ENCODE measurements around the gene OSBPL6. TPM values are rescaled to one million over a fixed set of nuclear protein-coding genes. Genes with fewer than 3 reads are reported as not detected.
"Not testable (repeated sequence)": the region's sequence is repeated elsewhere in the genome, so short reads cannot be mapped to it uniquely, and the experiment has no call there.

Gene OSBPL6
- polyA plus RNA-seq, 1 donor: 4.6 TPM

DNA sequence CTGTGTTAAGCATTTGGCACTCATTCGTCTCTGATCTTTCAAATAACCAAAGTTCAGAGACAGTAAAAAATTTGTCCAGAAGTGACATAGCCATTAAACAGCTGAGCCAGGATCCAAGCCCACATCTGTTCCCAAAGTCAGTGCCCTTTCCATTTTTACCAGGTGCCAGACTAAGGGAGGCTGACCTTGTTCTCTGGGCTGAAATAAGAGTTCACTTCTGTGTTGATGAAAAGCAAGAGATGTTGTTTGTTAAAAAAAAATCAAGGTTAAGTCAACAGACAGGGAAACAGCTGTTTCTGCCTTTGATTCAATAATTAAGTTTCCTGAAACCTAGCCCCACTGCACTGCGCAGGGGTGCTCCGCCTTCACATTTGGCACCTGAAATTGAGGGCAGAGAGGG, 139.5 kb downstream of the OSBPL6 start:
- WGBS (ENCODE audit: insufficient coverage, low lambda C conversion rate): 100% methylated on average over 2 of the region's 3 CpGs

DNA sequence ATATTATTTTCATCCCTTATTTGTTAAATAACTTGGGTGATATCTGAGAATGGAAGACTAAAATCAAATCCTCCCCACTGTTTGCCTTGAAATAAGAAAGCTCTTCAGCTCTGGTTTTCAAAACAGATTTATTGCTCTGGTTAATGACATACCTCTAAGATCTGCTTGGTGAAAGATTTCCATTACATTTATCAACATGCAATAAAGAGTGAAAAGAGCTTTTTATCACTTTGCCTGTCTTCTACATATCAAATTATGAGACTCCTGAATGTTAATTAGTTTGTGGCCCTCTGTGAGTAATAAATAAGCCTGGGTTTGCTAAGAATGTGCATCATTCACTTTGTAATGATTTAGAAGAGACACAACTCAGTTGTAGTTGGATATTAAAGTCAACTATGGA, 140.9 kb downstream of the OSBPL6 start:
- DNase-seq: no peak
- no peak overlapping the region for H3K27ac ChIP-seq (ENCODE audit: low read length)
- H3K4me1 ChIP-seq (ENCODE audit: control insufficient read depth, insufficient read depth, low read length): no peaks in the 10 kb centered on the region
- H3K36me3 ChIP-seq (ENCODE audit: control insufficient read depth, insufficient read depth, low read length): peaks cover 4% of the 10 kb centered on the region
- H3K9me3 ChIP-seq (ENCODE audit: control insufficient read depth, low read depth, low read length): no peaks in the 10 kb centered on the region
- H3K4me3 ChIP-seq (ENCODE audit: low read length): no peak overlapping the region
- no peaks in the 10 kb centered on the region for H3K27me3 ChIP-seq (ENCODE audit: control insufficient read depth, insufficient read depth, low read length)

More for the DNA sequence above, 139.5 kb downstream of the OSBPL6 start:
- peaks cover 4% of the 10 kb centered on the region for H3K36me3 ChIP-seq (ENCODE audit: control insufficient read depth, insufficient read depth, low read length)
- no peak overlapping the region for H3K27ac ChIP-seq (ENCODE audit: low read length)
- DNase-seq: no peak
- no peaks in the 10 kb centered on the region for H3K27me3 ChIP-seq (ENCODE audit: control insufficient read depth, insufficient read depth, low read length)
- no peaks in the 10 kb centered on the region for H3K4me1 ChIP-seq (ENCODE audit: control insufficient read depth, insufficient read depth, low read length)
- H3K4me3 ChIP-seq (ENCODE audit: low read length): no peak overlapping the region
- H3K9me3 ChIP-seq (ENCODE audit: control insufficient read depth, low read depth, low read length): no peaks in the 10 kb centered on the region

DNA sequence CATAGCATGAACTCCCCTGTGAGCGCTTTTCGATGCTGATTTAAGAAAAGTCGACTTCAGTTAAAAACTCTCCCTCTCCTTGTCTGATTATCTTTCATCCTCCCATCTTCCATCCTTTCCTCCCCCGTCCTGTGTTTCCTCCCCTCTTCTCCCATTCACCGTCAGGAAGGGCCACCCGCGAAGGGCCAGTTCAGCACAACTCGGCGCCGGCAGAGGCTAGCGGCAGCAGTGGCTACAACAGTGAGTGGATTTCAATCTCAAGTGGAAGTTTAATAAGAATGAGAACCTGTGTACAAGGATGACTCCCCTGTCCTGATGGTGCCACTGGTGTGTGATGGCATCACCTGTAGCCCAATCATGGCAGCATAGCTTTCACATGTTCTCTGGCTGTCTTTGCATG, 149.8 kb downstream of the OSBPL6 start:
- H3K36me3 ChIP-seq (ENCODE audit: control insufficient read depth, insufficient read depth, low read length): no peaks in the 10 kb centered on the region
- no peaks in the 10 kb centered on the region for H3K9me3 ChIP-seq (ENCODE audit: control insufficient read depth, low read depth, low read length)
- H3K27ac ChIP-seq (ENCODE audit: low read length): no peak overlapping the region
- DNase-seq: no peak
- H3K4me3 ChIP-seq (ENCODE audit: low read length): no peak overlapping the region
- no peaks in the 10 kb centered on the region for H3K4me1 ChIP-seq (ENCODE audit: control insufficient read depth, insufficient read depth, low read length)
- WGBS (ENCODE audit: insufficient coverage, low lambda C conversion rate): 100% methylated on average over 1 of the region's 11 CpGs
- H3K27me3 ChIP-seq (ENCODE audit: control insufficient read depth, insufficient read depth, low read length): no peaks in the 10 kb centered on the region

DNA sequence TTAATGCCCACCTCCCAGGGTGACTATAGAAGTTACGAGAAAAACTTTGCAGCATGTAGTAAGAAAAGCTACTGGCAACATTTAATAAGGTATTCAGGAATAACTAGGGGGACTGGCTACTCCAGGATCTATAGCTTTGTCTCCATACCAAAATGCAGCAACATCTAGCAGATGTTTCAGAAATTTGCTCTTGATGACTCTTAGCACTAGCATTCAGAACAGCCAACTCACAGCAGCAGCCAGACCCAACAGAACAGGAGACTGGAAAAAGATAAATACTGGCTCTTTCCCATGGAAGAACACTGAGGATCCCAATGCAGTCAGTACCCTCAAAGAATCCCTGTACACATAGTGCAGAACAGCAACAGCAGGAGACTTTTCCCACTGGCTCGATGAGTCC, 151.6 kb downstream of the OSBPL6 start:
- 100% methylated on average over 2 of the region's 2 CpGs for WGBS (ENCODE audit: insufficient coverage, low lambda C conversion rate)
- peaks cover 4% of the 10 kb centered on the region for H3K4me1 ChIP-seq (ENCODE audit: control insufficient read depth, insufficient read depth, low read length)
- no peaks in the 10 kb centered on the region for H3K27me3 ChIP-seq (ENCODE audit: control insufficient read depth, insufficient read depth, low read length)
- H3K36me3 ChIP-seq (ENCODE audit: control insufficient read depth, insufficient read depth, low read length): no peaks in the 10 kb centered on the region
- no peak for DNase-seq
- H3K9me3 ChIP-seq (ENCODE audit: control insufficient read depth, low read depth, low read length): no peaks in the 10 kb centered on the region
- H3K27ac ChIP-seq (ENCODE audit: low read length): no peak overlapping the region
- H3K4me3 ChIP-seq (ENCODE audit: low read length): no peak overlapping the region

DNA sequence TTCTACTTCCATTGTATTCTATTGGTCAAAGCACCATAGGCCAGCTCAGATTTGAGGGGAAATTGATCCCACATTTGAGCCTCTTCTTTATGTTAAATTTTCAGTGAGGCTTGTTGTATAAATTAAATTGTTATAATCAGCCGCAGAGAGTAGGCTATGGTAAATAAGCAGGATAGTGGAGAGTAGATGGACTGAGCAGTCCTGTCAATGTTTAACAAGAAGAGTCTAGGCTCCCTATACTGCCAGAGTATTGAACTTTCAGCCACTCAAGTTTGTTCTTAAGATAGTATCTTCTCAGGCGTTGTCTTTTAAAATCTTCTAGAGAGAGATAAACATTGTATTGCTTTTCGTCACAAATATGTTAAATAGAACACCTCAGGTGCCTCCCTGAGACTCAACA, 155.7 kb downstream of the OSBPL6 start:
- Histone ChIP-seq H3K4me1 (ENCODE audit: control insufficient read depth, insufficient read depth, low read length) (peaks cover 4% of the 10 kb centered on the region), H3K9me3 (ENCODE audit: control insufficient read depth, low read depth, low read length) (no peaks in the 10 kb centered on the region), H3K4me3 (ENCODE audit: low read length) (no peak overlapping the region), H3K36me3 (ENCODE audit: control insufficient read depth, insufficient read depth, low read length) (no peaks in the 10 kb centered on the region), H3K27ac (ENCODE audit: low read length) (no peak overlapping the region), H3K27me3 (ENCODE audit: control insufficient read depth, insufficient read depth, low read length) (no peaks in the 10 kb centered on the region)
- 43% methylated on average over 1 of the region's 3 CpGs for WGBS (ENCODE audit: insufficient coverage, low lambda C conversion rate)
- peak in 1 of 2 donors; percentile 14 for DNase-seq

DNA sequence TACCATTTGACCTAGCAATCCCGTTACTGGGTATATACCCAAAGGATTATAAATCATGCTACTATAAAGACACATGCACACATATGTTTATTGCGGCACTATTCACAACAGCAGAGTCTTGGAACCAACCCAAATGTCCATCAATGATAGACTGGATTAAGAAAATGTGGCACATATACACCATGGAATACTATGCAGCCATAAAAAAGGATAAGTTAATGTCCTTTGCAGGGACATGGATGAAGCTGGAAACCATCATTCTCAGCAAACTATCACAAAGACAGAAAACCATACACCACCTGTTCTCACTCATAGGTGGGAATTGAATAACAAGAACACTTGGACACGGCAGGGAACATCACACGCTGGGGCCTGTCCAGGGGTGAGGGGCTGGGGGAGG, 163.4 kb downstream of the OSBPL6 start:
- not testable (repeated sequence) for H3K27me3 ChIP-seq (ENCODE audit: control insufficient read depth, insufficient read depth, low read length); H3K4me1 ChIP-seq (ENCODE audit: control insufficient read depth, insufficient read depth, low read length); H3K4me3 ChIP-seq (ENCODE audit: low read length); H3K36me3 ChIP-seq (ENCODE audit: control insufficient read depth, insufficient read depth, low read length); DNase-seq; H3K9me3 ChIP-seq (ENCODE audit: control insufficient read depth, low read depth, low read length); H3K27ac ChIP-seq (ENCODE audit: low read length)
- 100% methylated on average over 1 of the region's 4 CpGs for WGBS (ENCODE audit: insufficient coverage, low lambda C conversion rate)

DNA sequence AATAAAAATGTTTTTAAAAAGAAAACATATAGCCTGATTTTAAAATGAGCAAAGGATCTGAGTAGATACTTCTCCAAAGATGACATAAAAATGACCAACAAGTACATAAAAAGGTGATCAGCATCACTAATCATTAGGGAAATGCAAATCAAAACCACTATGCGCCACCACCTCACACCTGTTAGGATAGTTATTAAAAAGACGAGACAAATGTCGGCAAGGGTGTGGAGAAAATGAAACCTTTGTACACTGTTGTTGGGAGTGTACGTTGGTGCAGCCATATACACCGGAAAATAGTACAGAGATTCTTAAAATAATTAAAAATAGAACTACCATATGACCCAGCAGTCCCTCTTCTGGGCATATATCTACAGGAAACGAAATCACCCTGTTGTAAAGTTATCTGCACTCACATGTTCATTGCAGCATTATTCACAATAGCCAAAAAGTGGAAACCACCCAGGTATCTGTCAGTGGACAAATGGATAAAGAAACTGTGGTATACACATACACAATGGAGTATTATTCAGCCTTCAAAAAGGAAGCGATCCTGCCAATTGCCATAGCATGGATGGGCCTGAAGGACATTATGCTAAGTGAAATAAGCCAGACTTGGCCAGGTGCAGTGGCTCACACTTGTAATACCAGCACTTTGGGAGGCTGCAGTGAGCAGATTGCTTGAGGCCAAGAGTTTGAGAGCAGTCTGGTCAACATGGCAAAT, 165.0 kb downstream of the OSBPL6 start:
- Histone ChIP-seq H3K36me3 (ENCODE audit: control insufficient read depth, insufficient read depth, low read length) (no peaks in the 10 kb centered on the region), H3K4me3 (ENCODE audit: low read length) (no peak overlapping the region), H3K4me1 (ENCODE audit: control insufficient read depth, insufficient read depth, low read length) (no peaks in the 10 kb centered on the region), H3K27me3 (ENCODE audit: control insufficient read depth, insufficient read depth, low read length) (no peaks in the 10 kb centered on the region), H3K27ac (ENCODE audit: low read length) (no peak overlapping the region), H3K9me3 (ENCODE audit: control insufficient read depth, low read depth, low read length) (no peaks in the 10 kb centered on the region)
- no peak for DNase-seq
- 50% methylated on average over 2 of the region's 7 CpGs for WGBS (ENCODE audit: insufficient coverage, low lambda C conversion rate)

DNA sequence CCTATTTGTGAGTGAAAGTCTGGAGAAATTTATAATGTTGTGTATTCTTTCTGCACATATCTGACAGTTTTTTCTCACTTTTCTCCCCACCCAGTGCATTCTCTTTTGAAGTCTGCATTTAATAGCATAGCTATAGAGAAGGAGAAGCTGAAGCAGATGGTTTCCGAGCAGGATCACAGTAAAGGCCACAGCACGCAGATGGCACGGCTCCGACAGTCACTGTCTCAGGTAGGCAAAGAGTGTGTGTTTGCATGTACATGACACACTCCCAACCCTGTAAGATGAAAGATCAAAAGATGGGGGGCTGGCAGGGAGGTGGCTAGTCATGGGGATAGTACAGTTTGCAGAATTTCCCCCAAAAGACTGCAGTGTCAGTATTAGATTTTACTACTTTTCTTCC, 167.3 kb downstream of the OSBPL6 start:
- Histone ChIP-seq H3K36me3 (ENCODE audit: control insufficient read depth, insufficient read depth, low read length) (no peaks in the 10 kb centered on the region), H3K9me3 (ENCODE audit: control insufficient read depth, low read depth, low read length) (no peaks in the 10 kb centered on the region), H3K4me1 (ENCODE audit: control insufficient read depth, insufficient read depth, low read length) (no peaks in the 10 kb centered on the region), H3K4me3 (ENCODE audit: low read length) (no peak overlapping the region), H3K27ac (ENCODE audit: low read length) (no peak overlapping the region), H3K27me3 (ENCODE audit: control insufficient read depth, insufficient read depth, low read length) (no peaks in the 10 kb centered on the region)
- DNase-seq: no peak
- WGBS (ENCODE audit: insufficient coverage, low lambda C conversion rate): no CpG with 5 or more reads among the region's 4 CpGs

DNA sequence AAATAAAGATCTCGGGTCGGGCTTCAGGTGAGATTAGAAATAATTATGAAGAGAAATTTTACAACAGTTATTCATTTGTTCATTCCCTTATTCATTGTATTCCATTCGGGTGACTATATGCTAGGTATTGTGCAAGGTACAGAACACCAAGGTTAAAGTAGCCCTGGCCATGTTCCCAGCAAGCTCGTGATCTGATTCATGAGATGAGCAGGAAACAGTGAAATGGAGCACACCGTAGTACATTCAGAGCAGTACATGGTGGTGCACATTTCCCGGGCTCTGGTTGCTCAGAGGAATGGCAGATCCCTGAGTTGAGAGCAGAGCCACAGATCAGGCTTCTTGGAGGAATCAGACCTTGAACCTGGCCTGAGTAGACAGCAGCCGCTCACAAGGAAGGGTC, 168.9 kb downstream of the OSBPL6 start:
- DNase-seq: no peak
- H3K4me1 ChIP-seq (ENCODE audit: control insufficient read depth, insufficient read depth, low read length): no peaks in the 10 kb centered on the region
- H3K27me3 ChIP-seq (ENCODE audit: control insufficient read depth, insufficient read depth, low read length): no peaks in the 10 kb centered on the region
- 93% methylated on average over 3 of the region's 7 CpGs for WGBS (ENCODE audit: insufficient coverage, low lambda C conversion rate)
- no peaks in the 10 kb centered on the region for H3K9me3 ChIP-seq (ENCODE audit: control insufficient read depth, low read depth, low read length)
- H3K36me3 ChIP-seq (ENCODE audit: control insufficient read depth, insufficient read depth, low read length): no peaks in the 10 kb centered on the region
- no peak overlapping the region for H3K27ac ChIP-seq (ENCODE audit: low read length)
- H3K4me3 ChIP-seq (ENCODE audit: low read length): no peak overlapping the region

DNA sequence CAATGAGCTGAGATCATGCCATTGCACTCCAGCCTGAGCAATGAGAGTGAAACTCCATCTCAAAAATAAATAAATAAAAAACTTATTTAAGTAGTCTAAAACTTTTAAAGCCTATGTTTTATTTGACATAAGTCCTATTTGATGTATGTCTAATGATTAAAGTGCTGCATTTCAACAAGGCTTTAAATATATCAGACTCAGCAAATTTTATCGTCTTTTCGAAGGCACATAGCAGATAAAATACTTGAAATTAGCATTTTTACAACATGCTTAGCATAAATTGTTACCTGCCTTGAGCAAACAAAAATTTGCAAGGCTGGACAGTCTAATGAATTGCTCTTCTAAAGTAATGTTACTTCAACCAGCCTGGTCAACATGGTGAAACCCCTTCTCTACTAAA, 170.8 kb downstream of the OSBPL6 start:
- Histone ChIP-seq H3K9me3 (ENCODE audit: control insufficient read depth, low read depth, low read length) (no peaks in the 10 kb centered on the region), H3K4me1 (ENCODE audit: control insufficient read depth, insufficient read depth, low read length) (no peaks in the 10 kb centered on the region)
- 92% methylated on average over 2 of the region's 2 CpGs for WGBS (ENCODE audit: insufficient coverage, low lambda C conversion rate)

DNA sequence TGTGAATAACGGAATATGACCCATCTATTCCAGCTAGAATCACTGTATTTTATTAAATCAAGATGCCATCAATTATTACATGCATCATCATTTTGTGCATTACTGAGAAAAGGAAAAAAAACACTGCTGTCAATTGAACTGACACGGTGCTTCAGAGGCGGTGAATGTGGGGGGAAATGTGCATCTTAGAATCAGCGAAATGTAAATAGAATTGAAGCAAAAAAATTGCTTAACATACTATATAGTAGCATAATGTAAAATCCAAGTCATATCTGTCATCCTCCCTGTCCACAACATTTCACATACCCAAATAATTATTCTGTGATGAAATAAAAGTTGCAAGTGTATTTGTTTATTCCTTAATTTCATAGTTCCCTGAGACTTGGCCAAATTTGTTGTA, 172.1 kb downstream of the OSBPL6 start:
- no peak overlapping the region for H3K4me3 ChIP-seq (ENCODE audit: low read length)
- DNase-seq: no peak
- 100% methylated on average over 3 of the region's 4 CpGs for WGBS (ENCODE audit: insufficient coverage, low lambda C conversion rate)
- H3K9me3 ChIP-seq (ENCODE audit: control insufficient read depth, low read depth, low read length): no peaks in the 10 kb centered on the region
- H3K36me3 ChIP-seq (ENCODE audit: control insufficient read depth, insufficient read depth, low read length): no peaks in the 10 kb centered on the region
- H3K27me3 ChIP-seq (ENCODE audit: control insufficient read depth, insufficient read depth, low read length): no peaks in the 10 kb centered on the region
- H3K27ac ChIP-seq (ENCODE audit: low read length): no peak overlapping the region
- no peaks in the 10 kb centered on the region for H3K4me1 ChIP-seq (ENCODE audit: control insufficient read depth, insufficient read depth, low read length)

More for the DNA sequence above, 170.8 kb downstream of the OSBPL6 start:
- Histone ChIP-seq H3K27ac (ENCODE audit: low read length) (no peak overlapping the region), H3K27me3 (ENCODE audit: control insufficient read depth, insufficient read depth, low read length) (no peaks in the 10 kb centered on the region), H3K36me3 (ENCODE audit: control insufficient read depth, insufficient read depth, low read length) (no peaks in the 10 kb centered on the region), H3K4me3 (ENCODE audit: low read length) (no peak overlapping the region)
- no peak for DNase-seq

All from large intestine (tissue), 3 donors.